ENCODE measurements around the gene PKD1.

GRCh38 chr16:2163211-2163881 is 27.6 kb upstream of the PKD1 start:
- TF ChIP-seq POLR2A (IDR thresholded peaks at IDR 0.05; ENCODE audit: extremely low read depth, insufficient read length) = no peak
- TF ChIP-seq, protein P1, sequence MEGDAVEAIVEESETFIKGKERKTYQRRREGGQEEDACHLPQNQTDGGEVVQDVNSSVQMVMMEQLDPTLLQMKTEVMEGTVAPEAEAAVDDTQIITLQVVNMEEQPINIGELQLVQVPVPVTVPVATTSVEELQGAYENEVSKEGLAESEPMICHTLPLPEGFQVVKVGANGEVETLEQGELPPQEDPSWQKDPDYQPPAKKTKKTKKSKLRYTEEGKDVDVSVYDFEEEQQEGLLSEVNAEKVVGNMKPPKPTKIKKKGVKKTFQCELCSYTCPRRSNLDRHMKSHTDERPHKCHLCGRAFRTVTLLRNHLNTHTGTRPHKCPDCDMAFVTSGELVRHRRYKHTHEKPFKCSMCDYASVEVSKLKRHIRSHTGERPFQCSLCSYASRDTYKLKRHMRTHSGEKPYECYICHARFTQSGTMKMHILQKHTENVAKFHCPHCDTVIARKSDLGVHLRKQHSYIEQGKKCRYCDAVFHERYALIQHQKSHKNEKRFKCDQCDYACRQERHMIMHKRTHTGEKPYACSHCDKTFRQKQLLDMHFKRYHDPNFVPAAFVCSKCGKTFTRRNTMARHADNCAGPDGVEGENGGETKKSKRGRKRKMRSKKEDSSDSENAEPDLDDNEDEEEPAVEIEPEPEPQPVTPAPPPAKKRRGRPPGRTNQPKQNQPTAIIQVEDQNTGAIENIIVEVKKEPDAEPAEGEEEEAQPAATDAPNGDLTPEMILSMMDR (IDR thresholded peaks at IDR 0.05; ENCODE audit: low read depth, low read length) = no peak

Data from NB4 (cell line).